Peyer's patch (tissue), 4 donors: ENCODE data around the gene RHBDD1. TPM values are rescaled to one million over a fixed set of nuclear protein-coding genes. Genes with fewer than 3 reads are reported as not detected.

Source experiments
- DNase-seq, 3 donors: peaks; one replicate each; pipeline ENCODE4 v3.0.0-alpha.2; 2017 to 2019
- H3K27ac ChIP-seq, 4 donors: fragments of 200-600 bp; sonication (generic); one replicate each; pipeline ENCODE4 v1.5.1; 2016 to 2019
- H3K27me3 ChIP-seq, 2 donors: fragments of 200-600 bp; sonication (generic); one replicate each; pipeline ENCODE4 v1.5.1; 2019
- H3K36me3 ChIP-seq, 3 donors: fragments of 200-600 bp; sonication (generic); one replicate each; pipeline ENCODE4 v1.5.1; 2016 to 2019
- H3K4me1 ChIP-seq, 4 donors: fragments of 200-600 bp; sonication (generic); one replicate each; pipeline ENCODE4 v1.5.1; 2016 to 2019
- H3K4me3 ChIP-seq, 4 donors: fragments of 200-600 bp; sonication (generic); 1 replicate in 3 of 4; 2 replicates in 1 of 4; pipeline ENCODE4 v1.5.1; 2016 to 2019; ENCODE audit warnings: mild to moderate bottlenecking in 1 of 4
- H3K9me3 ChIP-seq, 4 donors: fragments of 200-600 bp; sonication (generic); one replicate each; pipeline ENCODE4 v1.5.1; 2016 to 2019; ENCODE audit warnings: mild to moderate bottlenecking in 1 of 4
- POLR2A ChIP-seq, 2 donors: fragments of 450-650 bp; IDR thresholded peaks; one replicate each; pipeline ENCODE4 v1.5.1; 2017; ENCODE audit warnings: antibody characterized with exemption in 2 of 2, mild to moderate bottlenecking in 2 of 2, moderate library complexity in 2 of 2
- total RNA-seq, 4 donors: library from RNA; depleted of rRNA; stranded (reverse); fragments of >200 nt; gene quantifications; one replicate each; pipeline ENCODE4 v1.1.0, GENCODE V29; 2016
- TF ChIP-seq, protein P1 (sequence below), 6 experiments: fragments of 450-650 bp in 4 of 6; fragments of 200-600 bp in 2 of 6; sonication (generic) in 1 of 6; IDR thresholded peaks; one replicate each; pipeline ENCODE4 v1.5.1; 2017 to 2019; ENCODE audit warnings: antibody characterized with exemption in 6 of 6, mild to moderate bottlenecking in 3 of 6, moderate library complexity in 1 of 6

The RHBDD1 gene
- total RNA-seq, 4 donors from 2014 or later = 12.6 to 68.5 (median 30.6) TPM

DNA sequence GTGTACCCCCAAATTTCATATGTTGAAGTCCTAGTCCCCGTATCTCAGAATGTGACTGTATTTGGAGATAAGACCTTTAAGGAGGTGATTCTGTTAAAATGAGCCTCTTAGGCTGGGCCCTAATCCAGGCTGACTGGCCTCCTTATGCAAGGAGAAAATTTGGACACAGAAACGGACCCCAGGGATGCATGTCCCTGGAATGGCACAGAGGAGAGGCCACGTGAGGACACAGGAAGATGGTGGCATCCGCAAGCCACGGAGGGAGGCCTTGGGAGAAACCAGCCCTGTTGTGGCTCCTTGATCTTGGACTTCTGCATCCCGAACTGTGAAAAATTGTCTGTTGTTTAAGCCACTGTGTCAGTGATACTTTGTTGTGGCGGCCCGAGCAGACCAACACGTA is 177.5 kb downstream of the RHBDD1 start:
- H3K27me3 ChIP-seq = no peaks in the 10 kb centered on the region
- H3K4me1 ChIP-seq = no peaks in the 10 kb centered on the region
- no peak for DNase-seq
- H3K4me3 ChIP-seq = no peak overlapping the region
- no peaks in the 10 kb centered on the region for H3K36me3 ChIP-seq
- no peak for TF ChIP-seq POLR2A (IDR thresholded peaks at IDR 0.05)
- TF ChIP-seq, protein P1, sequence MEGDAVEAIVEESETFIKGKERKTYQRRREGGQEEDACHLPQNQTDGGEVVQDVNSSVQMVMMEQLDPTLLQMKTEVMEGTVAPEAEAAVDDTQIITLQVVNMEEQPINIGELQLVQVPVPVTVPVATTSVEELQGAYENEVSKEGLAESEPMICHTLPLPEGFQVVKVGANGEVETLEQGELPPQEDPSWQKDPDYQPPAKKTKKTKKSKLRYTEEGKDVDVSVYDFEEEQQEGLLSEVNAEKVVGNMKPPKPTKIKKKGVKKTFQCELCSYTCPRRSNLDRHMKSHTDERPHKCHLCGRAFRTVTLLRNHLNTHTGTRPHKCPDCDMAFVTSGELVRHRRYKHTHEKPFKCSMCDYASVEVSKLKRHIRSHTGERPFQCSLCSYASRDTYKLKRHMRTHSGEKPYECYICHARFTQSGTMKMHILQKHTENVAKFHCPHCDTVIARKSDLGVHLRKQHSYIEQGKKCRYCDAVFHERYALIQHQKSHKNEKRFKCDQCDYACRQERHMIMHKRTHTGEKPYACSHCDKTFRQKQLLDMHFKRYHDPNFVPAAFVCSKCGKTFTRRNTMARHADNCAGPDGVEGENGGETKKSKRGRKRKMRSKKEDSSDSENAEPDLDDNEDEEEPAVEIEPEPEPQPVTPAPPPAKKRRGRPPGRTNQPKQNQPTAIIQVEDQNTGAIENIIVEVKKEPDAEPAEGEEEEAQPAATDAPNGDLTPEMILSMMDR (IDR thresholded peaks at IDR 0.05) = no peak
- H3K27ac ChIP-seq = no peak overlapping the region
- H3K9me3 ChIP-seq = no peaks in the 10 kb centered on the region

- no peak overlapping the region for H3K27ac ChIP-seq
- H3K9me3 ChIP-seq = no peaks in the 10 kb centered on the region
Measured at GRCh38 chr2:227013881-227014280, 178.0 kb downstream of the RHBDD1 start.

GRCh38 chr2:227016894-227017293 is 181.0 kb downstream of the RHBDD1 start:
- no peaks in the 10 kb centered on the region for H3K36me3 ChIP-seq
- no peak for TF ChIP-seq POLR2A (IDR thresholded peaks at IDR 0.05)
- TF ChIP-seq, protein P1 (IDR thresholded peaks at IDR 0.05) = no peak
- H3K27ac ChIP-seq = no peak overlapping the region
- no peaks in the 10 kb centered on the region for H3K9me3 ChIP-seq
- no peak for DNase-seq
- no peaks in the 10 kb centered on the region for H3K27me3 ChIP-seq
- no peak overlapping the region for H3K4me3 ChIP-seq
- H3K4me1 ChIP-seq = no peaks in the 10 kb centered on the region

More at GRCh38 chr2:227013881-227014280, 178.0 kb downstream of the RHBDD1 start:
- Histone ChIP-seq H3K4me3 (no peak overlapping the region), H3K27me3 (no peaks in the 10 kb centered on the region), H3K4me1 (no peaks in the 10 kb centered on the region), H3K36me3 (no peaks in the 10 kb centered on the region)
- DNase-seq = no peak
- TF ChIP-seq POLR2A (IDR thresholded peaks at IDR 0.05) = no peak
- TF ChIP-seq, protein P1 (IDR thresholded peaks at IDR 0.05) = no peak

GRCh38 chr2:227020416-227020815 is 184.6 kb downstream of the RHBDD1 start:
- H3K4me1 ChIP-seq = no peaks in the 10 kb centered on the region
- H3K27ac ChIP-seq = no peak overlapping the region
- no peak for DNase-seq
- H3K36me3 ChIP-seq = no peaks in the 10 kb centered on the region
- no peaks in the 10 kb centered on the region for H3K9me3 ChIP-seq
- no peaks in the 10 kb centered on the region for H3K27me3 ChIP-seq
- TF ChIP-seq POLR2A (IDR thresholded peaks at IDR 0.05) = no peak
- TF ChIP-seq, protein P1 (IDR thresholded peaks at IDR 0.05) = no peak
- no peak overlapping the region for H3K4me3 ChIP-seq

GRCh38 chr2:227022608-227023007 is 186.8 kb downstream of the RHBDD1 start:
- Histone ChIP-seq H3K9me3 (no peaks in the 10 kb centered on the region), H3K36me3 (no peaks in the 10 kb centered on the region), H3K27me3 (no peaks in the 10 kb centered on the region), H3K4me3 (no peak overlapping the region), H3K4me1 (no peaks in the 10 kb centered on the region), H3K27ac (no peak overlapping the region)
- TF ChIP-seq, protein P1 (IDR thresholded peaks at IDR 0.05) = no peak
- no peak for TF ChIP-seq POLR2A (IDR thresholded peaks at IDR 0.05)
- DNase-seq = no peak

GRCh38 chr2:227025510-227025909 is 189.7 kb downstream of the RHBDD1 start:
- TF ChIP-seq POLR2A (IDR thresholded peaks at IDR 0.05) = no peak
- TF ChIP-seq, protein P1 (IDR thresholded peaks at IDR 0.05) = no peak
- no peaks in the 10 kb centered on the region for H3K4me1 ChIP-seq
- H3K36me3 ChIP-seq = no peaks in the 10 kb centered on the region
- H3K9me3 ChIP-seq = no peaks in the 10 kb centered on the region
- no peak for DNase-seq
- no peak overlapping the region for H3K4me3 ChIP-seq
- H3K27me3 ChIP-seq = no peaks in the 10 kb centered on the region
- no peak overlapping the region for H3K27ac ChIP-seq
